T47D (cell line): ENCODE measurements around the gene PGAP3.

Experiments used
- DNase-seq, 2 experiments: peaks; one replicate each; pipeline versions ENCODE4 v3.0.0 to v3.0.0-alpha.2; 2011 to 2012; ENCODE audit warnings: low read depth in 1 of 2, low spot score in 1 of 2
- JUND ChIP-seq: IDR thresholded peaks from 2 replicates; pipeline ENCODE4 v1.6.1; 2012; ENCODE audit warnings: low read depth
- in situ Hi-C: cut with HindIII; loops from 2 replicates; pipeline ENCODE4 v1.10.0; 2016; ENCODE audit warnings: low sequenced_read_pairs, low pct_unique_long_range_greater_than_20kb

PGAP3 gene

GRCh38 chr17:39677072-39677471, 10.8 kb downstream of the PGAP3 start:
- in situ Hi-C loops: no loop called here
- no peak for DNase-seq
- no peak for TF ChIP-seq JUND

GRCh38 chr17:39676198-39676819, 11.5 kb downstream of the PGAP3 start:
- peak; percentile 72 to 92 for DNase-seq
- TF ChIP-seq JUND: no peak
- in situ Hi-C loops: no loop called here

- in situ Hi-C loops: no loop called here
- DNase-seq: peak in 1 of 2 experiments; percentile 53
- TF ChIP-seq JUND: no peak
Measured at GRCh38 chr17:39675390-39676082, 12.3 kb downstream of the PGAP3 start.

- in situ Hi-C loops: no loop called here
- DNase-seq: peak; percentile 78 to 93
- TF ChIP-seq JUND: no peak
Measured at GRCh38 chr17:39674702-39675389, 13.0 kb downstream of the PGAP3 start.

- DNase-seq: no peak
- TF ChIP-seq JUND: no peak
- in situ Hi-C loops: no loop called here
Measured at GRCh38 chr17:39674179-39674578, 13.7 kb downstream of the PGAP3 start.

- in situ Hi-C loops: no loop called here
- no peak for DNase-seq
- TF ChIP-seq JUND: no peak
Measured at GRCh38 chr17:39673335-39674081, 14.3 kb downstream of the PGAP3 start.

- in situ Hi-C loops: no loop called here
- DNase-seq: no peak
- TF ChIP-seq JUND: no peak
Measured at GRCh38 chr17:39672522-39673334, 15.1 kb downstream of the PGAP3 start.

- no peak for TF ChIP-seq JUND
- in situ Hi-C loops: no loop called here
- DNase-seq: peak; percentile 74 to 85
Measured at GRCh38 chr17:39671651-39672521, 16.0 kb downstream of the PGAP3 start.

- no peak for DNase-seq
- no peak for TF ChIP-seq JUND
- in situ Hi-C loops: no loop called here
Measured at GRCh38 chr17:39670746-39671145, 17.1 kb downstream of the PGAP3 start.

- no peak for TF ChIP-seq JUND
- DNase-seq: no peak
- in situ Hi-C loops: no loop called here
Measured at GRCh38 chr17:39669897-39670735, 17.7 kb downstream of the PGAP3 start.
